CD14-positive monocyte (primary cell): ENCODE results near the gene CCNY. TPM values are rescaled to one million over a fixed set of nuclear protein-coding genes. Genes with fewer than 3 reads are reported as not detected.

Experiments used
- DNase-seq, 3 donors: peaks; one replicate each; pipeline ENCODE4 v3.0.0-alpha.2; 2011 to 2022
- H2AFZ ChIP-seq: 2 replicates; pipeline ENCODE4 v1.6.0; 2012; ENCODE audit warnings: mild to moderate bottlenecking, low read depth, low read length, inconsistent platforms; ENCODE audit not compliant: insufficient read depth, poor library complexity, severe bottlenecking
- H3K27ac ChIP-seq, 2 donors: 1 replicate in 1 of 2; 2 replicates in 1 of 2; pipeline ENCODE4 v1.5.1; 2012 to 2013; ENCODE audit warnings: low read length in 2 of 2, control low read depth in 1 of 2, inconsistent platforms in 1 of 2, low read depth in 1 of 2, mild to moderate bottlenecking in 1 of 2
- H3K27me3 ChIP-seq, 2 donors: one replicate each; pipeline versions ENCODE4 v1.6.0 to v1.6.1; 2011 to 2013; ENCODE audit warnings: low read length in 2 of 2; ENCODE audit not compliant: control insufficient read depth in 2 of 2, insufficient read depth in 2 of 2
- H3K36me3 ChIP-seq, 2 donors: replicated peaks in 1 of 2; 1 replicate in 1 of 2; 2 replicates in 1 of 2; pipeline versions ENCODE4 v1.5.1 to v1.6.1; 2012 to 2013; ENCODE audit warnings: low read length in 2 of 2, control low read depth in 1 of 2, inconsistent platforms in 1 of 2, mild to moderate bottlenecking in 1 of 2; ENCODE audit not compliant: insufficient read depth in 2 of 2, control insufficient read depth in 1 of 2
- H3K4me1 ChIP-seq, 2 donors: 1 replicate in 1 of 2; 2 replicates in 1 of 2; pipeline versions ENCODE4 v1.5.1 to v1.6.1; 2012 to 2013; ENCODE audit warnings: low read length in 2 of 2, control low read depth in 1 of 2, inconsistent platforms in 1 of 2, mild to moderate bottlenecking in 1 of 2, moderate library complexity in 1 of 2; ENCODE audit not compliant: insufficient read depth in 2 of 2, control insufficient read depth in 1 of 2
- H3K4me2 ChIP-seq: replicated peaks from 2 replicates; pipeline ENCODE3; 2012; ENCODE audit warnings: low read length, moderate library complexity, mild to moderate bottlenecking; ENCODE audit not compliant: poor library complexity, severe bottlenecking; ENCODE audit errors: extremely low read depth
- H3K4me3 ChIP-seq, 3 experiments: fragments of 200-600 bp in 1 of 3; sonication (generic) in 1 of 3; replicated peaks in 1 of 3; 1 replicate in 2 of 3; 2 replicates in 1 of 3; pipeline ENCODE4 v1.5.1; 2011 to 2013; ENCODE audit warnings: low read length in 3 of 3, mild to moderate bottlenecking in 3 of 3, control low read depth in 2 of 3, low read depth in 2 of 3, inconsistent platforms in 1 of 3, moderate library complexity in 1 of 3
- H3K79me2 ChIP-seq: 2 replicates; pipeline ENCODE4 v1.6.0; 2012; ENCODE audit warnings: mild to moderate bottlenecking, control low read depth, inconsistent platforms, low read length, moderate library complexity; ENCODE audit not compliant: insufficient read depth
- H3K9ac ChIP-seq: 2 replicates; pipeline ENCODE4 v1.6.0; 2017; ENCODE audit warnings: low read length, mild to moderate bottlenecking; ENCODE audit not compliant: insufficient read depth, poor library complexity, severe bottlenecking
- H3K9me3 ChIP-seq, 2 donors: replicated peaks in 1 of 2; 1 replicate in 1 of 2; 2 replicates in 1 of 2; pipeline versions ENCODE4 v1.5.1 to v1.6.1; 2012 to 2013; ENCODE audit warnings: low read length in 2 of 2, control low read depth in 1 of 2; ENCODE audit not compliant: control insufficient read depth in 1 of 2, insufficient read depth in 1 of 2
- H4K20me1 ChIP-seq: 2 replicates; pipeline ENCODE4 v1.6.0; 2012; ENCODE audit warnings: mild to moderate bottlenecking, low read length, control low read depth, moderate library complexity; ENCODE audit not compliant: insufficient read depth
- H3K27ac Mint-ChIP-seq, 7 donors: one replicate each; pipeline ENCODE4 v1.8.0; 2020; ENCODE audit warnings: mild to moderate bottlenecking in 7 of 7, mixed read lengths in 7 of 7, moderate library complexity in 6 of 7, inconsistent platforms in 2 of 7
- H3K27me3 Mint-ChIP-seq, 3 donors: one replicate each; pipeline ENCODE4 v1.8.0; 2021 to 2022; ENCODE audit warnings: low read depth in 3 of 3, mild to moderate bottlenecking in 3 of 3, mixed read lengths in 3 of 3, moderate library complexity in 3 of 3, inconsistent platforms in 1 of 3
- H3K36me3 Mint-ChIP-seq, 2 donors: one replicate each; pipeline ENCODE4 v1.8.0; 2020; ENCODE audit warnings: mixed read lengths in 2 of 2, inconsistent platforms in 1 of 2, mild to moderate bottlenecking in 1 of 2
- H3K4me1 Mint-ChIP-seq: one replicate; pipeline ENCODE4 v1.8.0; 2020; ENCODE audit warnings: mild to moderate bottlenecking, mixed read lengths
- H3K4me3 Mint-ChIP-seq, 2 donors: one replicate each; pipeline ENCODE4 v1.8.0; 2020; ENCODE audit warnings: mild to moderate bottlenecking in 2 of 2, mixed read lengths in 2 of 2, moderate library complexity in 1 of 2
- H3K9me3 Mint-ChIP-seq, 7 donors: one replicate each; pipeline ENCODE4 v1.8.0; 2020 to 2022; ENCODE audit warnings: mixed read lengths in 7 of 7, mild to moderate bottlenecking in 6 of 7, moderate library complexity in 6 of 7, inconsistent platforms in 2 of 7
- WGBS: methylation state at CpG from one replicate; pipeline ENCODE4 v1.1.5; 2013; ENCODE audit warnings: missing lambda C conversion rate; ENCODE audit not compliant: insufficient coverage; 5-methylcytosine and 5-hydroxymethylcytosine counted together
- intact Hi-C, 2 donors: fragments of 100-400 bp; cut with micrococcal nuclease; formaldehyde crosslinking; loops; one replicate each; pipeline versions ENCODE4 v1.15.0 to v1.15.1; 2023
- polyA plus RNA-seq, 3 donors: library from polyadenylated mRNA; depleted of rRNA in 1 of 3; unstranded in 2 of 3; stranded (reverse) in 1 of 3; fragments of 300-500 nt in 2 of 3; fragments of >200 nt in 1 of 3; fragmentation: Illumina TruSeq in 2 of 3; gene quantifications; 1 replicate in 2 of 3; 2 replicates in 1 of 3; pipeline ENCODE4 v1.2.3, GENCODE V29; 2012 to 2021
- TF ChIP-seq, protein P1 (sequence below): fragments of 200-600 bp; IDR thresholded peaks from one replicate; pipeline ENCODE4 v1.8.0; 2022; ENCODE audit warnings: antibody characterized with exemption, mild to moderate bottlenecking

CCNY gene
- polyA plus RNA-seq, 3 donors = 39.9 to 116 (median 64.8) TPM

- Mint-ChIP-seq H3K4me1 (peaks cover 6% of the 10 kb centered on the region), H3K9me3 (peaks cover 3 to 25% (median 15%) of the 10 kb centered on the region in 7 donors), H3K36me3 (no peaks in the 10 kb centered on the region), H3K4me3 (peak overlapping the region; percentile 66 to 86), H3K27me3 (peaks cover 61 to 67% (median 62%) of the 10 kb centered on the region in 3 donors), H3K27ac (no peak overlapping the region)
- no peaks in the 10 kb centered on the region for H3K36me3 ChIP-seq
- no peak overlapping the region for H2AFZ ChIP-seq
- H4K20me1 ChIP-seq = no peaks in the 10 kb centered on the region
- peaks cover 20 to 43% of the 10 kb centered on the region in 2 donors for H3K27me3 ChIP-seq
- no peak overlapping the region for H3K9ac ChIP-seq
- DNase-seq = no peak
- H3K4me3 ChIP-seq = no peak overlapping the region
- peaks cover 5 to 10% of the 10 kb centered on the region in 2 donors for H3K4me1 ChIP-seq
- no peaks in the 10 kb centered on the region for H3K79me2 ChIP-seq
- H3K9me3 ChIP-seq = peaks cover 3 to 12% of the 10 kb centered on the region in 2 donors
- 9% methylated on average over 73 of the region's 78 CpGs for WGBS
- intact Hi-C loops = no loop called here
- TF ChIP-seq, protein P1, sequence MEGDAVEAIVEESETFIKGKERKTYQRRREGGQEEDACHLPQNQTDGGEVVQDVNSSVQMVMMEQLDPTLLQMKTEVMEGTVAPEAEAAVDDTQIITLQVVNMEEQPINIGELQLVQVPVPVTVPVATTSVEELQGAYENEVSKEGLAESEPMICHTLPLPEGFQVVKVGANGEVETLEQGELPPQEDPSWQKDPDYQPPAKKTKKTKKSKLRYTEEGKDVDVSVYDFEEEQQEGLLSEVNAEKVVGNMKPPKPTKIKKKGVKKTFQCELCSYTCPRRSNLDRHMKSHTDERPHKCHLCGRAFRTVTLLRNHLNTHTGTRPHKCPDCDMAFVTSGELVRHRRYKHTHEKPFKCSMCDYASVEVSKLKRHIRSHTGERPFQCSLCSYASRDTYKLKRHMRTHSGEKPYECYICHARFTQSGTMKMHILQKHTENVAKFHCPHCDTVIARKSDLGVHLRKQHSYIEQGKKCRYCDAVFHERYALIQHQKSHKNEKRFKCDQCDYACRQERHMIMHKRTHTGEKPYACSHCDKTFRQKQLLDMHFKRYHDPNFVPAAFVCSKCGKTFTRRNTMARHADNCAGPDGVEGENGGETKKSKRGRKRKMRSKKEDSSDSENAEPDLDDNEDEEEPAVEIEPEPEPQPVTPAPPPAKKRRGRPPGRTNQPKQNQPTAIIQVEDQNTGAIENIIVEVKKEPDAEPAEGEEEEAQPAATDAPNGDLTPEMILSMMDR = no peak
- H3K4me2 ChIP-seq = peak overlapping the region; percentile 44
- no peak overlapping the region for H3K27ac ChIP-seq
Observed at GRCh38 chr10:35607475-35608327, 271.4 kb downstream of the CCNY start.

GRCh38 chr10:35608328-35608672 lies 272.0 kb downstream of the CCNY start:
- Histone ChIP-seq H2AFZ (no peak overlapping the region), H3K9ac (no peak overlapping the region), H3K4me2 (peak overlapping the region; percentile 44), H3K27ac (no peak overlapping the region), H3K4me1 (peaks cover 5 to 10% of the 10 kb centered on the region in 2 donors), H3K4me3 (no peak overlapping the region), H3K36me3 (no peaks in the 10 kb centered on the region), H4K20me1 (no peaks in the 10 kb centered on the region), H3K27me3 (peaks cover 20 to 43% of the 10 kb centered on the region in 2 donors), H3K79me2 (no peaks in the 10 kb centered on the region), H3K9me3 (peaks cover 3 to 12% of the 10 kb centered on the region in 2 donors)
- peaks cover 3 to 25% (median 14%) of the 10 kb centered on the region in 7 donors for H3K9me3 Mint-ChIP-seq
- WGBS = 72% methylated on average over 11 of the region's 16 CpGs
- peak overlapping the region in 1 of 2 donors; percentile 48 for H3K4me3 Mint-ChIP-seq
- H3K27me3 Mint-ChIP-seq = peaks cover 59 to 66% (median 60%) of the 10 kb centered on the region in 3 donors
- H3K4me1 Mint-ChIP-seq = peaks cover 6% of the 10 kb centered on the region
- DNase-seq = no peak
- intact Hi-C loops = no loop called here
- TF ChIP-seq, protein P1 = no peak
- H3K36me3 Mint-ChIP-seq = no peaks in the 10 kb centered on the region
- no peak overlapping the region for H3K27ac Mint-ChIP-seq
